Heart right ventricle (tissue), 16 donors: Measurements from ENCODE around the gene AFDN. TPM values are rescaled to one million over a fixed set of nuclear protein-coding genes. Genes with fewer than 3 reads are reported as not detected.

ENCODE experiments used
- ATAC-seq, 8 donors: fragments of 200-7000 bp; cut with Tn5 transposase; one replicate each; pipeline ENCODE4 v1.9.1; 2020; ENCODE audit warnings: mild to moderate bottlenecking in 8 of 8, moderate library complexity in 8 of 8, moderate number of reproducible peaks in 1 of 8
- DNase-seq, 2 donors: peaks; one replicate each; pipeline ENCODE4 v3.0.0-alpha.2; 2020
- H3K27ac ChIP-seq, 10 donors: fragments of 200-600 bp; sonication (generic) in 2 of 10; one replicate each; pipeline versions ENCODE4 v1.5.0 to v1.8.0; 2020 to 2022; ENCODE audit warnings: mild to moderate bottlenecking in 3 of 10
- H3K27me3 ChIP-seq, 7 donors: fragments of 200-600 bp; one replicate each; pipeline ENCODE4 v1.8.0; 2021 to 2022; ENCODE audit warnings: mild to moderate bottlenecking in 2 of 7
- H3K36me3 ChIP-seq, 9 donors: fragments of 200-600 bp; sonication (generic) in 1 of 9; one replicate each; pipeline versions ENCODE4 v1.5.0 to v1.8.0; 2020 to 2022; ENCODE audit warnings: mild to moderate bottlenecking in 2 of 9
- H3K4me1 ChIP-seq, 9 donors: fragments of 200-600 bp; sonication (generic) in 1 of 9; one replicate each; pipeline versions ENCODE4 v1.5.0 to v1.8.0; 2020 to 2022; ENCODE audit warnings: mild to moderate bottlenecking in 4 of 9
- H3K4me3 ChIP-seq, 10 donors: fragments of 200-600 bp; sonication (generic) in 2 of 10; one replicate each; pipeline versions ENCODE4 v1.5.0 to v1.8.0; 2020 to 2022; ENCODE audit warnings: mild to moderate bottlenecking in 7 of 10, moderate library complexity in 2 of 10
- H3K9me3 ChIP-seq, 11 donors: fragments of 200-600 bp in 10 of 11; sonication (generic) in 2 of 11; one replicate each; pipeline versions ENCODE4 v1.5.0 to v1.8.0; 2013 to 2022; ENCODE audit warnings: mild to moderate bottlenecking in 2 of 11, control low read depth in 1 of 11, moderate library complexity in 1 of 11
- CTCF ChIP-seq, 9 donors: fragments of 200-600 bp; sonication (generic) in 2 of 9; IDR thresholded peaks; one replicate each; pipeline versions ENCODE4 v1.5.0 to v1.8.0; 2021 to 2022; ENCODE audit warnings: antibody characterized with exemption in 9 of 9, mild to moderate bottlenecking in 5 of 9, moderate library complexity in 1 of 9
- WGBS, 2 donors: extraction: QIAGEN DNeasy Blood & Tissue Kit; methylation state at CpG; one replicate each; pipeline ENCODE4 v1.1.7; 2013; ENCODE audit warnings: inconsistent platforms in 1 of 2; 5-methylcytosine and 5-hydroxymethylcytosine counted together
- intact Hi-C, 10 donors: fragments of 100-400 bp; cut with DNase I; formaldehyde crosslinking; loops; one replicate each; pipeline versions ENCODE4 v1.11.1 to v1.14.2; 2022
- polyA plus RNA-seq, 2 donors: library from polyadenylated mRNA; stranded (reverse); fragments of 200-250 nt; gene quantifications; one replicate each; pipeline ENCODE4 v1.2.3, GENCODE V29; 2013
- total RNA-seq, 10 donors: library from RNA; stranded (reverse); fragmentation: NEBNext Ultra II Directional in 3 of 10; extraction: Animal tissue kit (Norgen Biotek cat#: 25700) in 3 of 10; gene quantifications; one replicate each; pipeline versions ENCODE4 v1.2.1 to v1.2.4, GENCODE V29; 2021 to 2023
- donor health status: Arrhythmogenic right ventricular cardiomyopathy.
- donor health status: ischemic (EF 13 %, LVEDD 7.1; RV severe dilation, severe dysfunction).
- donor health status: healthy with polysubstance abuse.
- donor health status: DM: no; HTN: yes; CAD: no.
- donor health status: DM: no; HTN: no; CAD: no.
- donor health status: ischemic (EF 25% LVEDD 6.9; RV normal size, moderate dysfunction).
- donor health status: ischemic (EF 25% LVEDD 5.7; RV mildly dilated, moderate dysfunction).
- donor health status: healthy.
- donor health status: DM: yes; HTN: yes; CAD: no.
- donor health status: Ischemic cardiomyopathy.
- donor health status: ischemic (EF 35%, LVEDD 5.7; RV mildly dilated, moderate dysfunction).
- donor health status: nonischemic (EF 11% LVEDD 7.7; RV severe dilation, severe dysfunction).
- donor health status: DM: yes; HTN: yes; CAD: no.
- donor health status: PGD.
- donor health status: ischemic (EF 29% LVEDD 5.4; RV normal size, mild dysfunction).
- donor health status: nonischemic (EF 23%, LVEDD 6.1; RV moderate dilation, normal function).

Gene AFDN
- total and polyA plus RNA-seq, 12 donors = 17.4 to 79.9 (median 58.0) TPM

GRCh38 chr6:168007592-168008338 lies 181.1 kb downstream of the AFDN start:
- Histone ChIP-seq H3K27me3 (no peaks in the 10 kb centered on the region), H3K4me1 (peaks cover 0 to 31% (median 14%) of the 10 kb centered on the region in 9 donors), H3K9me3 (peaks cover 0 to 46% (median 20%) of the 10 kb centered on the region in 11 donors), H3K4me3 (no peak overlapping the region), H3K36me3 (no peaks in the 10 kb centered on the region), H3K27ac (peak overlapping the region in 5 of 10 donors; percentile 5 to 72 (median 33))
- intact Hi-C loops = no loop called here
- ATAC-seq (peak in 6 of 8 donors; percentile 41 to 79 (median 58)), DNase-seq (no peak)
- WGBS, 2 donors = 40 to 66% methylated on average over 3 of the region's 3 CpGs
- TF ChIP-seq CTCF (IDR thresholded peaks at IDR 0.05) = no peak

- WGBS, 2 donors = 92 to 93% methylated on average over 3 of the region's 3 CpGs
- Histone ChIP-seq H3K9me3 (peaks cover 0 to 47% (median 20%) of the 10 kb centered on the region in 11 donors), H3K4me3 (no peak overlapping the region), H3K27me3 (no peaks in the 10 kb centered on the region), H3K4me1 (peaks cover 0 to 27% (median 18%) of the 10 kb centered on the region in 9 donors), H3K36me3 (no peaks in the 10 kb centered on the region), H3K27ac (no peak overlapping the region)
- DNase-seq (no peak), ATAC-seq (no peak)
- TF ChIP-seq CTCF (IDR thresholded peaks at IDR 0.05) = no peak
- intact Hi-C loops = no loop called here
Observed at GRCh38 chr6:168009331-168009730, 182.6 kb downstream of the AFDN start.

- Histone ChIP-seq H3K4me1 (peaks cover 0 to 31% (median 24%) of the 10 kb centered on the region in 9 donors), H3K27me3 (no peaks in the 10 kb centered on the region), H3K36me3 (no peaks in the 10 kb centered on the region), H3K9me3 (peaks cover 0 to 47% (median 20%) of the 10 kb centered on the region in 11 donors), H3K27ac (no peak overlapping the region), H3K4me3 (no peak overlapping the region)
- 87 to 92% methylated on average over 1 of the region's 1 CpG for WGBS, 2 donors
- no peak for TF ChIP-seq CTCF (IDR thresholded peaks at IDR 0.05)
- DNase-seq (no peak), ATAC-seq (no peak)
- intact Hi-C loops = no loop called here
Observed at GRCh38 chr6:168011291-168011690, 184.6 kb downstream of the AFDN start.

- intact Hi-C loops = no loop called here
- peaks cover 0 to 47% (median 20%) of the 10 kb centered on the region in 11 donors for H3K9me3 ChIP-seq
- 85 to 86% methylated on average over 13 of the region's 13 CpGs for WGBS, 2 donors
- no peak overlapping the region for H3K4me3 ChIP-seq
- no peaks in the 10 kb centered on the region for H3K27me3 ChIP-seq
- ATAC-seq (no peak), DNase-seq (no peak)
- no peak overlapping the region for H3K27ac ChIP-seq
- no peak for TF ChIP-seq CTCF (IDR thresholded peaks at IDR 0.05)
- no peaks in the 10 kb centered on the region for H3K36me3 ChIP-seq
- H3K4me1 ChIP-seq = peaks cover 0 to 34% (median 14%) of the 10 kb centered on the region in 9 donors
Observed at GRCh38 chr6:168012431-168013249, 185.9 kb downstream of the AFDN start.
